NCI-H774 (cell line): ENCODE results near the gene ADAM19.

Experiments
- DNase-seq: peaks from one replicate; lab custom pipeline; 2025; lab: John Stamatoyannopoulos, UW

Gene ADAM19, protein sequence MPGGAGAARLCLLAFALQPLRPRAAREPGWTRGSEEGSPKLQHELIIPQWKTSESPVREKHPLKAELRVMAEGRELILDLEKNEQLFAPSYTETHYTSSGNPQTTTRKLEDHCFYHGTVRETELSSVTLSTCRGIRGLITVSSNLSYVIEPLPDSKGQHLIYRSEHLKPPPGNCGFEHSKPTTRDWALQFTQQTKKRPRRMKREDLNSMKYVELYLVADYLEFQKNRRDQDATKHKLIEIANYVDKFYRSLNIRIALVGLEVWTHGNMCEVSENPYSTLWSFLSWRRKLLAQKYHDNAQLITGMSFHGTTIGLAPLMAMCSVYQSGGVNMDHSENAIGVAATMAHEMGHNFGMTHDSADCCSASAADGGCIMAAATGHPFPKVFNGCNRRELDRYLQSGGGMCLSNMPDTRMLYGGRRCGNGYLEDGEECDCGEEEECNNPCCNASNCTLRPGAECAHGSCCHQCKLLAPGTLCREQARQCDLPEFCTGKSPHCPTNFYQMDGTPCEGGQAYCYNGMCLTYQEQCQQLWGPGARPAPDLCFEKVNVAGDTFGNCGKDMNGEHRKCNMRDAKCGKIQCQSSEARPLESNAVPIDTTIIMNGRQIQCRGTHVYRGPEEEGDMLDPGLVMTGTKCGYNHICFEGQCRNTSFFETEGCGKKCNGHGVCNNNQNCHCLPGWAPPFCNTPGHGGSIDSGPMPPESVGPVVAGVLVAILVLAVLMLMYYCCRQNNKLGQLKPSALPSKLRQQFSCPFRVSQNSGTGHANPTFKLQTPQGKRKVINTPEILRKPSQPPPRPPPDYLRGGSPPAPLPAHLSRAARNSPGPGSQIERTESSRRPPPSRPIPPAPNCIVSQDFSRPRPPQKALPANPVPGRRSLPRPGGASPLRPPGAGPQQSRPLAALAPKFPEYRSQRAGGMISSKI

DNA sequence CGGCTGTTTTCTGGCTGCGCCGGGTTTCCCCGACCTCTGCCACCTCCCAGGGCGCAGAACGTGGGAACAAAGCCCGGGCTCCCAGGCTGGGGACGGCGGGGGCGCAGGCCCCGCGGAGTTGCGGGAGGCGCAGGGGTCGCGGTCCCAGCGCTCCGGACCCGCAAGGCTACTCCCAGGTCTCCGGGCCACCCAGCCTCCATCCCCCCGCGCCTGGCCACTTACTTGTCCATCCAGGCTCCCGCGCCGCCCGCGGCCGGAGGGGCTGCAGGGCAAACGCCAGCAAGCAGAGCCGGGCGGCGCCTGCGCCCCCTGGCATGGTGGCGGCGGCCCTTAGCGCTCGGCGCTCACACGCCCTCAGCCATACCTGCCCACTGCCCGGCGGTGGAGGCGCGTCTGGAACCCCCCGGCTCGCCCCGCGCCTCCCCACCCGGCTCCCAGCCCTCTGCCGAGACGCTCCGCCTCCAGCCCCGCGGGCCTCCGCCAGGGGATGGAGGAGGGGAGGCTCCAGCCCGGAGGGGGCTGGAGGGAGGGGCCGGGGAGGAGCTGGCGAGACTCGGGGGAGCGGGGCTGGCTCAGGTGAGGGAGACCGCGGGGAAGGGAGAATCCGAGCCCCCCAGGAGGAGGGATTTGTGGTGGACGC, at the start of gene ADAM19:
Gene ADAM19, minus strand, starts transcription at position 395 of the 640 bp plus-strand sequence. Its CDS starts 79 bp downstream, at position 316.
- no peak for DNase-seq

DNA sequence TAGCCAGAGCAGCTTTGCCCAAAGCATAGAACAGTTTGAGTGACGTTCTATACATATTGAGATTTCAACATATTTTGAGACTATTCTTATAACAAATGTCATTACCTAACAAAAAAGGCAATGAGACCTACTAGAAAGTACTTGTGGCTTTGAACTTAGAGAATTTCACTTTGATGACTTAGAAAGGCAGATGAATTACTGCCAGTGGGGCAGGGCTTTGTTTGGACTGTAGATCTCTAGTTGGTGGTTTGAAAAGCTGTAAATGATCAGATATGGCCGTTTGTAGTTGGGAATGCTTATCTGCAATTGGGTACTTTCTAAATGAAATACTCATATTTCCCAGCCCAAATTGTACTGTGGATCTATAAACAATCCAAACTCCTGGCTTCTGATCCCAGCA, 48.6 kb upstream of the ADAM19 start:
- no peak for DNase-seq

DNA sequence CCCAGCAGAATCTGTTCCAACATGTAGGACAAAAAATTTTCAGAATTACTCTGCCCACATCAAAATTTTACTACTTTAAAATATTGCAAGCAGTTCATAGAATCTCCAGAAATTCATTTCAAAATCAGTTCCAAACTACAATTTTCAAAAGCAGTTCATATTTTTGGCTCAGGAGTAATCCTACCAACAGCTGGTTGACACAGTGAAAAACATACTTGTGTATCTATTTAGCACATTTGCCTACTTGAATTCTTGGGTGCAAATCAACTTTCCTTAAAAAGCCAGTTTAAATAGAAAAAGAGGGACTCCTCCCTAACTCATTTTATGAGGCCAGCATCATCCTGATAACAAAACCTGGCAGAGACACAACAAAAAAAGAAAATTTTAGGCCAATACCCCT, 45.2 kb upstream of the ADAM19 start:
- DNase-seq: no peak

DNA sequence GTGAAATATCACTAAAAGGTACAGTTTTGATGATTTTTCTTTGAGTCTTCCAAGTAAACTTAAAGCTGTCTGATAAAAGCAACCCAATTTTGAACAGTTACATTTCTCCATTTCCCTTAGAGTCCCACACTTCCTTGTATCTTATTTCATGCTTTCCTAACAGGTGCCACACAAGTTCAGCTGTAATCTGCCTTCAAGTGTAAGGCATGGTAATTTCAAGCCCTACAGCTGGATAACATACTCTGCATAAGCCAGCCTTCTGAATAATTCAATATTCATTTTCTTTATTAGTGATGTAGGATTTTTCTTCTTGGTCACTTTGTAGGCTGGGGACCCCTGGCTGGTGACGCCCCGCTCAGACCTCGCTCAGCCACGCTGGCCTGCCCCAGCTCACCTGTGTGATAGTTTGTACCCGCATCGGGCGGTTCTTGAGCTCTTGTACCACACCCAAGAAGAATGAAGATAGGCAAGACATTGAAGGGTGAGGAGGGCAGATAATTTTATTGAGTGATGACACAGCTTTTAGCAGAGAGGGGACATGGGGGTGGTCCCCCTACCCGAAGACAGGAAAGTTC, 42.7 kb upstream of the ADAM19 start:
- DNase-seq: no peak

DNA sequence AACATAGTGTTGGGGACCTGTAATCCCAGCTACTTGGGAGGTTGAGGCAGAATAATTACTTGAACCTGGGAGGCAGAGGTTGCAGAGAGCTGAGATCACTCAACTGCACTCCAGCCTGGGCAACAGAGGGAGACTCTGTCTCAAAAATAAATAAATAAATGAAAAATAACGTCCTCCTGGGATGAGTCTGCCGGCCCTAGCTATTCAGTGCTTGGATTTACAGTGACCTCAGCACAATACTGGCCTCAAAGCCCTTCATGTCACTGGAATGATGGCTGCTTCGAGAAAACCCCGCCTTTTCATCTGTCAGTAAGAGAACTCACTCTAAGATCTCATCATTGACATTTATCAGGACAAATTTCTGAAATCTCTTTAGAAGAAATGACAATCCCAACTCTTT, 41.2 kb upstream of the ADAM19 start:
- no peak for DNase-seq

DNA sequence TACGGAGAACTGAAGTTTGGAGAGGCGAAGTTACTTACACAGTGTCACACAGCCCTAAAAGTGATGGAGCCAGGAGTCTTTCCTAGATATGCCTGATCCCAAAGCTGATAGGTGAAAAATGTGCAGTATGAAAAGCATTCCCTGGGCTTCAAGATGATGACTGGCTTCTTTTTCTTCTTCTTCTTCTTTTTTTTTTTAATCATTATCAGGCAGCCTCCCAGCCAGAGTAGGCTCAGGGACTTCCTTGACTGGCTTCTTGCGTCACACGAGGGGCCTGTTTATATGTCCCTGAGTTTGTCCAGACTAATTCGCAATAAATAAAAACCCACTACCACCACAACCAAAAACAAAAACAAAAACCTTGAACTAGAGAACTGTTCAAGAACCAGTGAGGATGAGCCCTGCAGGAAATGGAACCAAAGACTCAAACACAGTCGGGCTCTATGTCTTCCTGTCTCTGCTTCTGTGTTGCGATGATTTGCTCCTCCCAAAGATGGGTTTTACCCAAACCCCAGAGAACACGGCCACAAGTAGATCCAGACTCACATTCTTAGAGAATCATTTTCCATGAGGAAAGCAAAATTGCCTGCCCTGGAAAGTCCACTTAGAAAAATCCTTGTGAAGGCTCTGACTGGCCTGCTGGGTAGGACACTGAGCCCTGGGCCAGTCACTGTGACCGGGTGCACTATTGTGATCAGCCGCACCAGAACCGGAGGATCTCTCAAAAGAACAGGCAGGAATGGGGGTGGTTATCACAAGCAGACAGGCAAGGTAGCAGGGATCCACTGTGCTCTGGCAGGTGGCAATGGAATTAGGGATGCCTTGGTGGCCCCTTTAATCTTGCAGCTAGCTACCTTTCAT, 38.0 kb upstream of the ADAM19 start:
- DNase-seq: no peak

DNA sequence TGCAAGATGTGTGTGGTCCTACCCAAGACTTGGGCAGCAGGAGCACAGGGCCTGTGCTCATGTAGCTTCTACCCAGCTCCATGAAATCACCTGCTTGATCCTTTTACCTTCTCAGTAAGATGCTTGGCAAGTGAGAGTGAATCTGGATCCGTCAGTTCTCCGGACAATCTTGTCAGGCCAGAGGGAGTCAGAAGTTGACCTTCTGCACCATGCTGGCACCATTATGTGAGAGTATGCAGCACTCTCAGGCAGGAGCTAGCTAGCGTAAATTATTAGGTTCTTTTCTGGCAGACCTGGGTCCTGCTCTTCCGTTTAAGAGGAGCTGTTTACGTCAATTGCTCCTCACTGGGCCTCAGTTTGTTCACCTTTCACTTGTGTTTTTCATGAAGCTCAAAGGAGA, 37.0 kb upstream of the ADAM19 start:
- DNase-seq: no peak

DNA sequence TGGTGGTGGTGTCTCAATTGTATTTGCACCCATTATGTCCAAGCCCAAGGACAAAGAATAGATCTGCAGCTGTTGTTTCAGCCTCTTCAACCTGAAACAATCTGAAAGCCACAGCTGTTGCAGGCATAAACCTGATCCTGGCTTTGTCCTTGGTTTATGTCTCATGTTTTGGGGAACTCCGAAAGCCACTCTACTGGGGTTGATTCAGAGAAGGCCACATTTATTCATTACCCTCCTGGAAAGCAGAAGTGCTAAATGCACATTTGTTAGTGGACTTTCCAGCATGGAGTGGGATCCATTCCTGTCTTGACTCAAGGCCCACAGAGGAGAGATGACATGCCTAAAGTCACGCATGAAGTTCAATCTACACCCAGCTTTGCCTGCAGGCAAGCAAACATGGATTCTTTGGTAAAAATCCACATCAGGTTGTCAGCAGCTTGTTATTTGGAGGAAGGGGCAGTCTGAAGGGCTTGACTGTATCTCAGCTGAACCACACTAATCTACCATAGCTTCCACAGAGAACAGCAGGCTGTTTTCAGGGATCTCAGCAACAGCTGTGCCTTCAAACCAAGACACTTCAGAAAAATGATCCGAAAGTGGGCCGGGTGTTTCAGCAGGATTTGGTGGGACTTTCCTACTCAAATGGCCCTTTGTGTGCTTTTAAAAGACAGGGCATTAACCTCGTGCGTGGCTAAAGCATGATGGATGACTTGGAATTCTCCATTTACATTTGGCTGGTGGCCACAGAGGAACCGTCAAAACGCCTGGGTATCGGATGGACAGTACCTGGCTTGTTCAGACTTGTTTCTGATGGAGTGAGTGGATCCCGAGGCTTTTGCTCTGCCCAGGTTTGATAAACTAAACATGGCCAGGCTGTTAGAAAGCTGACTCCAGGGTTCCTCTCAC, 36.2 kb upstream of the ADAM19 start:
- DNase-seq: no peak

DNA sequence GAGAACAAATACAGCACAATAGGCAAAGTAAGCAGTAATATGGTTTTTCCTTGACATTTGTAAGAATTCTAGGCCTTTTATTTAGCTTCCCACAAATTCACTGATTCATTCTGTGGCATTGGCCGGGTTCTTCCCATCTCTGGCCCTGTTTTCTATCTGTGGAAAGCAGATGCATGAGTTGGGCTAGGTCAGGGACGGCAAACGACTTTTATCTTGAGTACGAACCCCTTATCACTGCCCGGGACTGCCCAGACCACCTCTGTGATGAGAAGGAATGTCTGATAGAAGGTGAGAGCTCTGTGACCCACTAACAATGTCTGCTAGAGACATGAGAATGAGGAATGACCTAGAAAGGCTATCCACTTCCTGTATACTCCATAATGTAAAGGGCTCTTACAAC, 35.4 kb upstream of the ADAM19 start:
- DNase-seq: no peak

DNA sequence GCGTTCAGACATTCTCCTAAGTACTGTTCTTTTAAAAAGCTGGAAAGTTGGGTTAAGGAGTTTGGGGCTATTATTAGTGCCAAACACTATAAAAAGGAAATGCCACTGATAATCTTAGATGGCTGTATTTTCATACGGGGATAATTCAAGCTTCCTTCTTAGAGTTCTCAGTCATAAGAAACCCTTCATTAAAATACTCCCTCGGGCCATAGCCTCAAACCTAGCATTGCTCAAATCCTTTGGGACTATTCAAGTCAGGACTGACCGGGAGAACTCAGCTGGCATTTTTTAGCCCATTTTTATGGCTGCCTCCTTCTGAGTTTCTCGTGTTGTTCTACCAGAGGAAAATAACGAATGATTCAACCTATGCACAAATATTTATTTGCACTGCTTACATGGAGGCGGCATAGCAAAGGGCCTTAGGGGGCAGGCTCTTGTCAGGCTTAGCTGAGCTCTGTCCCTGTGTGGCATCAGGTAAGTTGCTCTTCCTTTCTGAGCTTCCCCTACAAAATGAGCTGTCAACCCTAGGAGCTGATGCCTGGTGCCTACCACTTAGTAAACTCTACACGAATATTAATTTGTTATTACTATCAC, 33.5 kb upstream of the ADAM19 start:
- DNase-seq: no peak

DNA sequence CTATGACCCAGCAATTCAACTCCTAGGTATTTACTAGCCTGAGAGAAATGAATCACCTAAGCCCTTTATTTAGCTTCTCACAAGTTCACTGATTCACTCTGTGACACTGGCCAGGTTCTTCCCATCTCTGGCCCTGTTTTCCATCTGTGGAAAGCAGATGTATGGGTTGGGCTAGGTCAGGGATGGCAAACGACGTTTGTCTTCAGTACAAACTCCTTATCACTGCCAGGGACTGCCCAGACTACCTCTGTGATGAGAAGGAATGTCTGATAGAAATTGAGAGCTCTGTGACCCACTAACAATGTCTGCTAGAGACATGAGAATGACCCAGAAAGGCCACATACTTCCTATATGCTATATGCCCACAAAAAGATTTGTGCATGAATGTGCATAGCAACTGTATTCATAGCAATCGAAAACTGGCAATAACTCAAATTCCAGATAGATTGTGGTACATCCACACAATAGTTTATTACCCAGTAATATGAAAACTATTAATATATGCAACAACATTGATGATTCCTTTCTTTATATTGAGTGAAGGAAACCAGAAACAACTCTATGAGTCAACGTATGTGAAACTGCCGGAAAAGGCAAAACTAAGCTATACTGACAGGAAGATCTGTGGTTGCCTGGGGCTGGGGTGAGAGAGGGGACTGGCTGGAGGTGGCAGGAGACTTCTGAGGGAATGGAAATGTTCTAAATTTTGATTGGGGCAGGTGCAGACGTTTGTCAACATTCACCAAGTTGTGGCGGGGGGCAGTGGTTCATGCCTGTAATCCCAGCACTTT, 32.0 kb upstream of the ADAM19 start:
- no peak for DNase-seq

DNA sequence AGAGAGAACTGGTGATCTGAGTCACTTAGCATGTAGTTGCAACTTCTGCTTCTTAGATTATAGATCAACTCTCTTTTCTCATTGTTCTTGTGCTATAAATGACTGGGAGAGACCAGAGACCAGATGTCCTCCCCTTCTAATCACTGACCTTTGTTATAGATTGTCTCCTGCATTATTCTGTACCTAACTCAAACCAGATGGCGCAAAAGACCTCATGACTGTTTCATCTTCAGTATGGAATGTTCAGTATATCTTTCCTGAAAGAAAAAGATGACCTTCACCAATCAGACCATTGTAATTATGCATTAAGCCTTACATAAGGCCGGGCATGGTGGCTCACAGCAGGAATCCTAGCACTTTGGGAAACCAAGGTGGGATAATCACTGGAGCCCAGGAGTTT, 30.5 kb upstream of the ADAM19 start:
- no peak for DNase-seq

DNA sequence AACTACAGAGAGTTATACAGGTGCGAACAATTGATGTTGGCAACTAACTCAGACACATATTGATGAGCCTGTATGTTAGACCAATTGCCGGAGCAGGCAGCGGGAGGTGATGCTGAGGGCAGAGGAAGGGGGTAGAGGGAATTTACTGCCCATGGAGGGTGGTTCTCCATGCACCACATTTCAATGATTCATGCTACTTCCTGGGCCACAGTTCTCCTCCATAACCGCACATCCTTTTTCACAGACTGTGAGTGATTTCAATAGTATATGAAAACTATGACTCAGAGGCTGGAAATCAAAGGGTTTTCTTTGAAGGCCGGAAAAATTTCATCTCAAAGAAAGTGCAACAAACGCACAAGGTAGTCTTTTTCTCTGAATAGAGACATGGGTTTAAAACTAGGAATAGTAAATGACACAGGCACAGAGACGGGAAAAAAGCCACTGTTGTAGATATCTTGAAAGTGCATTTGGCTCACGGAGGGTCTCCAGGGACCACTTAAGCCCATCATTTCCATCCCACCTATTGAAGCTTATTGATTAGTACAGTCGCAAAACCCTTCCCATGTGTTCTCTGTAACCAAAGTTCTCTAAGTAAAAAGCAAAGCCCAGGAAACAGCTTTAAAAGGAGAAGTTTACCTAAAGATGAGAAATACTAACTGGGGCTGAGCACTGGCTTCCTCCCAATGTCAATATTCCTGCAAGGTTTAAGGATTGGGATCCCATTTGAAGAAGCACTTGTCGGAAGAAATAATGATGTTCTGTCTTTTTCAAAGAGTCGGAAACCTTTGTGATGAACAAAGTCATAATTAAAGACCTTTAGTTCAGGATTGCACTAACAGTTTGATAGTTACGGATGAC, 28.0 kb upstream of the ADAM19 start:
- DNase-seq: no peak

DNA sequence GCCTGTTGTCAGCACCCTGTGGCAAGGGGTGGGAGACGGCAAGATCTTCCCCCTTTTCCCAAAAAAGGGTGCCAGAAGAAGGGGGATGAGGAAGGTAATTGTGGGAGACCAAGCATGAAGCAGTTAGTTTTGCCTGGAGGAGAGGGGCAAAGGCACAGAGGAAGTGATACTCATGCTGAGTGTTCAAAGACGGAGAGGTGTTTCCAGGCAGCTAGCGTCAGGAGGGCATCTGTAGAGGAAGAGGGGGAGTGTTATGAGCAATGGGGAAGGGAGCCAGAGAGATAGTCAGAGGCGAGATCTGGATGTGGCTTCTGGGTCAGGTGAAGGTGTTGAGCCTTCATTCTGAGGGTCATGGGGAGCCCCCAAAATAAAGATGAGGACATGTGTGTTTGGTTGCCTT, 26.9 kb upstream of the ADAM19 start:
- DNase-seq: no peak

DNA sequence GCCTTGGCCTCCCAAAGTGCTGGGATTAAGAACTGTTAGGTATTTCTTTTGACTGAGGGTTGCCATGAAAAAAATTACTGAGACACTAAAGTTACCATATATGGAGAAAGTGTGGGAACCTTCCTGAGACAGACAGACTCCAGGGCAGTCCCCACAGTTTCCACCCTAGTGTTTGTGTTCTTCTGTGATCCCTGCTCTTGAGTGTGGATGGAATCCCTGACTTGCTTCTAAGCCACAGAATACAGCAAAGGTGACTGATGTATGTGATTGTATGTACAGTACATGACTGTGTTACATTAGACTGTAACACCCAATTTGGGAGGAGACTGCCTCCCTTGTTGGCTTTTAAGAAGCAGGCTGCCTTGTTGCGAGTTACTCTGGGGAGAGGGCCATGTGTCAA, 24.7 kb upstream of the ADAM19 start:
- DNase-seq: no peak

DNA sequence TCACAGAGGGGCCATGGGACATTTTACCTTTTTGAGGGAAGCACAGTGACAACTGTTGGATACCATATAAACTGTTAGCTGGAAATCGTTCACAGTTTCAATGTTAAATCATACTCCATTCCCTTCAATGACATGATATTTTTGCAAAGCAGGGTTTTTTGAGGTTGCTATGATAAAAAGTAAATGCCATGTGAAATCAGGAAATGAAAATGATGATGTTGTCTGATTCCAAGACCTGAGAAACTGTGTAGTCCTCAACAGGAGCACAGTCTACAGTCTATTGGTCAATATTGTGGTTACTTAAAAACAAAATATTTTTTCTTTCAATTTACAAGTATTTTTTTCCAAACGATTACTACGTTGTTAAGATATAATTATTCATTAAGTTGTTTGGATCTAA, 24.0 kb upstream of the ADAM19 start:
- DNase-seq: no peak

DNA sequence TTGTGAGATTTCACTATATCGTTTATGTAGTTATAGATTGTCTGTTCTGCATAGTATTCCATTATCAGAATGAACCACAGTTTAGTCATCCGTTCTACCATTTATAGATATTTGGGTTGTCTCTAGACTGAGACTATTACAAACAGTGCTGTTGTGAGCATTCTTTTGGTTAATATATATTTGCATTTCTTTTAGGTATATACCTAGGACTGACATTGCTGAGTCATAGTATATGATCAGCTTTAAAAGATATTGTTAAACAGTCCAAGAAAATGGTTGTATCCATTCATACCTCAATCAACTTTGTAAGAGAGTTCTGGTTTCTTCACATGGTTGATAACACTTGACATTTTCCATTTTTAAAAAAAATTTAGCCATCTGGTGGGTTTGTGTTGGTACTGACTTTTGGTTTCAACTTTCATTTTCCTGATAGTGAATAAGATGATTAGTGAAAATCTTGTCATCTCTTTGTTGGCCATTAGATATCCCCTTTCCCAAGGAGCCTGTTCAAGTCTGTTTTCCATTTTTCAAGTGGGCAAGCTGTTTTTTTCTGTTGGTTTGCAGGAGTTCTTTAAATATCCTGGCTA, 22.9 kb upstream of the ADAM19 start:
- DNase-seq: no peak

DNA sequence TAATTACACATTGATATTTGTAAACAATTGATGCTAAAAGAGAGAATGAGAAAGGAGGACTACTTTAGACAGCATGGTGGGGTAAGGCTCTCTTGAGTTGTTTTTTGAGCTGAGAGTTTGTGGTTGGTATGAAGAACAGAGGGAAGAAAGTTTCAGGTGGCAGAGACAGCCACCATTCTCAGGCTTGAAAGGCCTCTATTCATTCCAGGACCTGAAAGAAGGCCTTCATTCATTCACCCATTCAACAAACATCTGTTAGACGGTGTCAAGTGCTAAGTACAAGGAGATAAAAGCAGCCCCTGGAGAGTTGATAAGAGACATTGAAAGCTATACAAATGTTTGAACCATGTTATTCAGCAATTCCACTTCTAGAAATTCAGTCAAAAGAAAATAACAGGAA, 21.7 kb upstream of the ADAM19 start:
- DNase-seq: no peak
